Dermis microvascular lymphatic vessel endothelial cell (primary cell): ENCODE results near the gene TBX10. TPM values are rescaled to one million over a fixed set of nuclear protein-coding genes. Genes with fewer than 3 reads are reported as not detected.
"Not testable (repeated sequence)": the region's sequence is repeated elsewhere in the genome, so short reads cannot be mapped to it uniquely, and the experiment has no call there.

Experiments used
- DNase-seq, 2 donors: peaks; one replicate each; pipeline versions ENCODE4 v3.0.0 to v3.0.0-alpha.2; 2010; ENCODE audit warnings: low read depth in 2 of 2
- total RNA-seq: library from RNA; depleted of rRNA; stranded (reverse); fragments of >200 nt; gene quantifications from 2 replicates; pipeline ENCODE4 v1.2.1, GENCODE V29; 2014

Gene TBX10
- total RNA-seq, 1 donor from 2014 or later = not detected

DNA sequence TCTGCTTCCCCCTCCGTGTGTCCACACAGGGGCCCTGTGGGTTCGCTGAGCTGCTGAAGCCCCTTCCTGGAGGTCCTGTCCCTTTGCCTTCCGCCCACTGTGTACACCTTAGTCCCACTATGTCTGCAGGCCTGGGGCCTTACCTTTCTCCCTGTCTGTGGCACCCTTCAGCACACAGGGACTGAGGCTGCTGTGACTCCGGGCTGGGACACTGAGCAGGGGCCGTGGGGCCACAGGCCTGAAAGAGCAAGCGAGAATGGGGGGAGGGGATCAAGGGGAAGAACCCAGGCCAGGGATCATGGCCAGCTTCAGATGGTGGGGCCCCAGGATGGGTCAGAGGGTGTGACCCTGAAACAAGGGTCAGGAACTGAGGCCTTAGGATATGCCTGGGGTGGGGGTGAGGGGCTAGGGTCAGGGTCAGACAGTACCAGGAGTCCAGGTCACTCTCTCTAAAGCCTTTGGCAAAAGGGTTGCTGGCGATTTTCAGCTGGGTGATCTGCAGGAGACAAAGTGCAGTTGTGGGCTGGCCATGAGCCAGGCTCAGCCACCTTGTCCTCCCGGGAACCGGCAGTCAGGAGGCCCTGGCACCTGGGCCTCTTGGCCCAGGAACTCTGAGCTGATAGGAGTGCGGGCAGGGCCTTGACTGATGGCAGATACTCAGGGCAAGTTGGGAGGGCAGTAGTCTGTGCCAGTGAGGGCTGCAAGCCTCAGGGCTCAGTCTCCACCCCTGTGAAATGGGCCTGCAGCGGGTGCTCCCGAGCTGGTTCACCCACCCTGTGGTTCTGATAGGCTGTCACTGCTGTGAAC is 7.2 kb downstream of the TBX10 start:
- no peak for DNase-seq

DNA sequence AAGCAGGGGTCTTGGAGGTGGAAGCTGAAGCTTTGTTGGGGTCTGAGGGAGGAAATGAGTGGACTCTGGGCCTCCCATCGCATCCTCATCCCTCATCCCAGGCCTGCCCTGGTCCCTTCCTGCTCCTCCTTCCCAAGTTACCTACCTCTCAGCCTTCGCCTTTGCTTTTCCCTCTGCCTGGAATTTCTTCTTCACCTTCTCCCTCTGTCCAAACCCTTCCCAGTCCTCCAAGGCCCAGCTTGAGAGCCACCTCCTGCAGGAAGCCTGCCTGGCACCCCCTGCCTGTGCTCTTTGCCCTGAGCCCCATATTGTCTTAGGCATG is 7.7 kb downstream of the TBX10 start:
- no peak for DNase-seq

DNA sequence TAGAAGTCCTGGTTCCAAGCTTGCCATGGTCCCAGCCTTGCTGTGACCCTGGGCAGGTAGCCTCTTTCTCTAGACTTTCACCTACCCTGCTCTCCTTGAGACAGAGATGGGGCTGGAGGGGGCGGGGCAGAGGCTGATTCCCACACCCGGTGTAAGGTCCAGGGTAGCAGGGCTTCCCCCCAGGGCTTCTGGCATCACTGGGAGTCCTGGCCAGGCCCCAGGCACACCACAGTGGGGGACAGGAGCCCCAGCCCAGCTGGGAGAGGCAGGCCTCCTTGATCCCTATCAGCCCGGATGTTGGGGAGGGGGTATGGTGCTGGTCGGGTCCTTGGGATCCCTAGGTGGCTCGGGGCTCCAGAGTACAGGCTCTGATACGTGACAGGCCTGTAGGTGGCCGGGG is 8.2 kb downstream of the TBX10 start:
- no peak for DNase-seq

DNA sequence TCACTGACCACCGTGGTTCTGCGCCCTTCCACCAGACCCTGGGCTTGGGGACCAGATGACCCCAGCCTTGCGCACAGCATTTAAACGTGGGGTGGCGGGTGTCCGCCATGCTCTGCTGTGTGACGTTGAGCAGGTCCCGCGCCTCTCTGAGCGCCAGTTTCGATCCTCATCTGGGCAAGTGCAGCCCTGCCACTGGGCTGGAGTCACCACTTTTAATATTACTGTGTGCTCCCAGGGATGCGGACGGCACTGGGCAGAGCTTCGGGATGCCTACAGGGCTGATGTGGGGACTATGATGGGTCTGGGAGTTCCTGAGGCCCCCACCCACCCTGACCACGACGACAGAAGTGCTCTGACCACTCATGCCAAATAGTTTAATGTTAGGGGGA is 8.6 kb downstream of the TBX10 start:
- DNase-seq = no peak

DNA sequence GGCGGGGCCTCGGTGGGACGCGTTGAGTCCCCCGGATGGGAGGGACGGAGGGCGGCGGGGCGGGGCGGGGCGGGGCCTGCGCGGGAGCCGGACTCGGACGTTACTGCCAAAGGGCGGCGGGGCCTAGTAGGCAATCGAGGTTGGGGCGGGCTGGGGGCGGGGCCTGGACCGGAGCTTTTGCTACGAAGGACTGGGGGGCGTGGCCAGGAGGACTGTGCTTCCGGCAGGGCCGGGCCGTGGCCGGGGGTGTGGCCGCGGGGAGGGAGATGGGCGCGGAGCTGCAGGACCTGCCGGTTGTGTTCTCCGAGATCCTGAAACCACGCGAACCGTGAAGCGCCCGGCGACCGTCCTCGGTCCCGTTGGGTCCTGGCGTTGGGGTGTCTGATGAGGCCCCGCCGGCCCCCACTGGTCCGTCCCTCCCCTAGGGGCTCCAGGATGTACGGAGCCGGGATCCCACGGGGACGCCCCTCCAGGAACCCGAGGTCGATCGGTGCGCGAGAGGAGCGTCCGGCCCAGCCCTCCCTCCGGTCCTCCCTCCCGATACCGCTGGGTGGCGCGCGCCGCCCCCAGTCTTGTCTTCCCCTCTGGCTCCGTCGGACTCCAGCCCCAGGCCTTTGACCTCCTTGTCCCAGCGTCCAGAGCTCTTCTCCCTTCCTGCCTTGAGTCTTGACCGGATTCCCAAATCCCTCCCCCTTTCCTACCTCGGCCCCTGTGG is 9.2 kb downstream of the TBX10 start:
- peak; percentile 90 to 98 for DNase-seq

DNA sequence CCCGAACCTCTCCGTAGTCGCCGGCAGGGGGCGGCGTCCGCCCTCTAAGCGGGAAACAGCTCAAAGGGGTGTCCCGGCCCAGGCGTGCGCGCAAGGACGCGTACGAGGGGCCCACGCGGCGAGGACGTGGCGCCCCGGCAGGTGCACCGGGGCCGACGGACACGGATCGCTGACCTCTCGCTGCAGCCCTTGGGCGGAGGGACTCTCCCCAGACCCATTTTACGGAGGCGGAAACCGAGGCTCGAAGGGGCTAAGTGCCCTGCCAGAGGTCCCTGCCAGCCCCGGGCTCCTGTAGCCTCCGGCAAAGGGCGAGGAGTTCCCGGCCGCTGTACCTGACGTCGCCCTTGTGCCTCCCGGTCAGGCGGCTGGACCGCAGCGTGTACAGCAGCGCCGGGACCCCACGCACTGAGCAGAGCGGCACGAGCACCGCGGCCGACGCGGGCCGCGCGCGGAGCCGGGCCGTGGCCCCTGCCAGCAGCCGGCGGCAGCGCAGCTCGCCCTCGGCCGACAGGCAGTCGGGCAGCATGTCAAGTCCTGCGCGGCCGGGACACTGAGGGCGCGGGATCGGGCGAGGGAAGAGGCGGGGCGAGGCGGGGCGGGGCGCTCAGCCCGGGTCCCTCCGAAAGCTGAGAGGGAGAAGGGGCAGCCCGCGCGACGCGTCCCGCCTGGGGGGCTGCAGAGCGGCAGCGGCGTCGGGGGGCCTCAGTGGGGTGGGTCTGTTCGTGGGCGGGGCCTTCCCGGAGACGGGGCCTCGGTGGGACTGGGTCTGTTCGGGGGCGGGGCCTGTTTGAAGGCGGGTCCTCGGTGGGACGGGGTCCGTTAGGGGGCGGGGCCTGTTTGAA is 10.0 kb downstream of the TBX10 start, which contains the start of gene NUDT8:
Gene NUDT8, minus strand, starts transcription at position 552 of the 842 bp plus-strand sequence. Its CDS starts 26 bp downstream, at position 526.
- peak; percentile 55 to 84 for DNase-seq

DNA sequence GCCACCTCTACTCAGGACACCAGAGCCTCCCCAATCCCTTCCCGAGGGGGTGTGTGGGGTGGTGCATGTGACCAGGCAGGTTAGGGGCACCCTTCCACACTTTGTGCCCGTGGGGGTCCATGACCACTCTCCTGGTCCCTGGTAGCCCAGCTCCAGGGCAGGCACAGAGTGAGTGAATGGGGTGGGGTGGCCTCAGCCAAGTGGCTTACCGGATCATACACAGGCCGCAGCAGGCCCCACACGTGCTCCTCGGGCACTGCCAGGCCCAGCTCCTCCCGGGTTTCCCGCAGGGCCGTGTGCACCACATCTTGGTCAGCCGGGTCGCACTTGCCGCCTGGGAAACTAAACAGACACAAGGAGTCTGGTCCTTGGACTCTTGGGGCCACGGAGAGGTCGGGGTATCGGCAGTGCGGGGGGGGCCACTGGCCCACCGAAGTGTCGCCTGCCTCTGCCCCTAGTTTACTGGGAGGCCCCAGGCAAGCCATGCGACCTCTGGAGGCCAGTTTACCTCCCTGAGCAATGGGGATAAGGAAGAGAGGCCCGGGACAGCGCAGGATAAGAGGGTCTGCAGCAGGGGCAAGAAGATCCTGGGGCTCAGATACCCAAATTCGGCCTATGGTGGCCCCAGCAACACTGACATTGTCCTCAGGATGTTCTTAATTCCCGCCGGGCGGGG is 10.7 kb downstream of the TBX10 start:
- DNase-seq = no peak

DNA sequence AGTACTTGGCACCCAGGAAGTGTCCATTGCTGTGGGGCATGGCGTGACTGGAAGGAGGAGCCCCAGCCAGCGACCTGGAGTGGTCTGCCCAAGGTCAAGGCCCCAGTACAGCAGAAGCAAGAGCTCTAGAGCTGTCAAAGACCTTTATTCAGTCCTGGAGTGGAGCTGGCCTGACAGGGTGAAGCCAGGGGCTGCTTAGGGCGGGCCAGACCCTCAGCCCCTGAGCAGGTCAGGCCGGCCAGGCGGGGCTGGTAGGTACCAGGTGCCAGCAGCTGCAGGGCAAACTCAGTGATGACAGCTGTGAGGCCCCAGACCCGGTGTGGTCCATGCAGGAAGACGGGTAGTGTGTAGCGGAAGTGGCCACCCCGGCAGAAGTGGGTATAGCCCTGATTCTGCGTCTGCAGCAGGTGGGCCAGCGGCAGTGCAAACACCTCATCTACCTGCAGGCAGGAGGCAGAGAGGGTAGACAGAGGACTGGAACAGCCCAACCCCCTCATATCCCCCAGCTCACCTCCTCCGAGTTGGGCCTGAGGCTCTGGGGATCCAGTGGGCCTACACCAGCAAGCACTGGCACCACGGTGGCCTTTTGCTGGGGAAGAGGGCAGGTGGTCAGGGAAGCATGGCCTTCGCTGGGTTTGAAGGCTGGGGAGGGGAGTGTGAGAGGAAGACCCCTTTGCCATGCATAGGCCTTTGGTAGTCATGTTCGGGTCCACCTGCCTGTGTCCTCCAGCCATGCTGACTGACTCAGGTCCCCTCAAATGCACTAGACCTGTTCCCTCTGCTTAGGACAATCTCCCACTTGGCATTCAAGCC is 11.5 kb downstream of the TBX10 start:
- DNase-seq = no peak

DNA sequence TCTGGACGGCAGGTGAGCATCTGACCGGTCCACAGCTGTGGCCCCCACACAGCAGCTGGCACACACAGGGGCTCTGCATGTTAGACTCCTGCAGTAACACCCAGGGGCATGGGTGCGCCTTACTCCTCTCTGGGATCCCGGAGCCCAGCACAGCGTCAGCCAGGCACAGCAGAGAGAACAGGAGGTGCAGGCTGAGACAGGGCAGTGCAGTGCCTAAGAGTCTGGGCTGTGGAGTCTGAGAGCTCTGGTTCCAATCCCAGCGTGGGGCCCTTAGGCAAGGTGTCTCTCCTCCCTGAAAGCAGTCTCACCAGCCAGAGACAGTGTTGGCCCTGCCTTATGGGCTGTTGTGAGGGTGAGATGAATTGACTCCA is 12.1 kb downstream of the TBX10 start:
- DNase-seq = no peak

DNA sequence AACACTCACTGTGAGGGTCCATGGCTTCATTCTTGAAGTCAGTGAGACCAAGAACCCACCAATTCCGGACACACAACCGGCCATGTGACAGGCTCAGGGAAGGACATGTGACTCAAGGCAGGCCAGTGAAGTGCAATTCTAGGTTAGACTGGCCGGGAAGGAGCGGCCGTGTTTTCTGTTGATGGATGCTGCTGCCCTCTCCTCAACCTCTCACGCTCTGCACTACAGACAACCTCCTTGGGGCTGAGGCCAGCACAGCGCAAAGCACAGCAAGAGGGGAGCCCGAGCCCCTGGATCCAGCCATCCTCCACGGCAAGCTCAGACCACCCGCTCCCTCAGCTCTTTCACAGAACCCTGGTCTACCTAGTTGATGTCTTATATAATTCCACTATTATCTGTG is 12.6 kb downstream of the TBX10 start:
- no peak for DNase-seq

DNA sequence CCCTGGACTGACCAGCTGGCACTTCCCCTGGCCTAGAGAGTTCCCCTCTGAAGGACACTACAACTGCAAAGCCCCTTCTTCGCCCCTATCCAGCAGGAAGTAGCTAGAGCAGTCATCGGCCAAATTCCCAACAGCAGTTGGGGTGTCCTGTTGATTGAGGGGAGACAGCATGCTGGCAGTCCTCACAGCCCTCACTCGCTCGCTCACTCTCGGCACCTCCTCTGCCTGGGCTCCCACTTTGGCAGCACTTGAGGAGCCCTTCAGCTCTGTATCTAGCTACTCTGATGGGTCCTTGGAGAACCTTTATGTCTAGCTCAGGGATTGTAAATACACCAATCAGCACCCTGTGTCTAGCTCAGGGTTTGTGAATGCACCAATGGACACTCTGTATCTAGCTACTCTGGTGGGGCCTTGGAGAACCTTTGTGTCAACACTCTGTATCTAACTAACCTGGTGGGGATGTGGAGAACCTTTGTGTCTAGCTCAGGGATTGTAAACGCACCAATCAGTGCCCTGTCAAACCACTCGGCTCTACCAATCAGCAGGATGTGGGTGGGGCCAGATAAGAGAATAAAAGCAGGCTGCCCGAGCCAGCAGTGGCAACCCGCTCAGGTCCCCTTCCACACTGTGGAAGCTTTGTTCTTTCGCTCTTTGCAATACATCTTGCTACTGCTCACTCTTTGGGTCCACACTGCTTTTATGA is 13.3 kb downstream of the TBX10 start:
- DNase-seq = not testable (repeated sequence)

DNA sequence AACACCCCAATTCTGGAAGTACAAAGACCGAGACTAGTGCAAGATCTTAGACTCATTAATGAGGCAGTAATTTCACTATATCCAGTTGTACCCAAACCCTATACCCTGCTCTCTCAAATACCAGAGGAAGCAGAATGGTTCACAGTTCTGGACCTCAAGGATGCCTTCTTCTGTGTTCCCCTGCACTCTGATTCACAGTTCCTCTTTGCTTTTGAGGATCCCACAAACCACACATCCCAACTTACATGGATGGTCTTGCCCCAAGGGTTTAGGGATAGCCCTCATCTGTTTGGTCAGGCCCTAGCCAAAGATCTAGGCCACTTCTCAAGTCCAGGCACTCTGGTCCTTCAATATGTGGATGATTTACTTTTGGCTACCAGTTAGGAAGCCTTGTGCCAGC is 15.8 kb downstream of the TBX10 start:
- DNase-seq = not testable (repeated sequence)

DNA sequence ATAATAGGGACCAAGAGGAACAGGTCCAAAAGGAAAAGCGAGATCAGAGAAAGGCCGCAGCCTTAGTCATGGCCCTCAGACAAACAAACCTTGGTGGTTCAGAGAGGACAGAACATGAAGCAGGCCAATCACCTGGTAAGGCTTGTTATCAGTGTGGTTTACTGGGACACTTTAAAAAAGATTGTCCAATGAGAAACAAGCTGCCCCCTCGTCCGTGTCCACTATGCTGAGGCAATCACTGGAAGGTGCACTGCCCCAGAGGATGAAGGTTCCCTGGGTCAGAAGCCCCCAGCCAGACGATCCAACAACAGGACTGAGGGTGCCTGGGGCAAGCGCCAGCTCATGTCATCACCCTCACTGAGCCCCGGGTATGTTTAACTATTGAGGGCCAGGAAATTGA is 16.7 kb downstream of the TBX10 start:
- DNase-seq = not testable (repeated sequence)

DNA sequence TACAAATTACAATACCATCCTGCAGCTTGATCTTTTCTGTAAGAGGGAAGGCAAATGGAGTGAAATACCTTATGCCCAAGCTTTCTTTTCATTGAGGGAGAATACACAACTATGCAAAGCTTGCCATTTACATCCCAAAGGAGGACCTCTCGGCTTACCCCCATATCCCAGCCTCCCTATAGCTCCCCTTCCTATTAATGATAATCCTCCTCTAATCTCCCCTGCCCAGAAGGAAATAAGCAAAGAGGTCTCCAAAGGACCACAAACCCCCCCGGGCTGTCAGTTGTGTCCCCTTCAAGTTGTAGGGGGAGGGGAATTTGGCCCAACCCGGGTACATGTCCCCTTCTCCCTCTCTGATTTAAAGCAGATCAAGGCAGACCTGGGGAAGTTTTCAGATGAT is 17.6 kb downstream of the TBX10 start:
- not testable (repeated sequence) for DNase-seq

DNA sequence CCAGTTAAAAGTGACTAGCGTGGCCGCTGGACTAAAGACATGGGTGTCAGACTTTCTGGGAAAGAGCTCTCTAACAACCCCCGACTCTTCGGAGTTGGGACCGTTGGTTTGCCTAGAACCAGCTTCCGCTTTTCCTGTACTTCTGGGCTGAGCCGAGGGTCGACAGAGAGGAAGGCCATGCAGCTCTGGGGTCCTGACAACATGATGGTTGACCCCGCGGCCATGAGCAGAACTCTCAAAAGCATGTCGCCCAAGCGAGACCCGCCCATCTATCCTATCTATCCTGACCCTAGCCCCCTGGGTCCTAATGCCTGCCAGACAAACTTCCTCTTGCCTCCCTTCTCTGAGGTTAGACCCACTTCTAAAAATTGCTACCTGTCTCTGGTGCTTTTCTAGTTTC is 18.9 kb downstream of the TBX10 start:
- not testable (repeated sequence) for DNase-seq

DNA sequence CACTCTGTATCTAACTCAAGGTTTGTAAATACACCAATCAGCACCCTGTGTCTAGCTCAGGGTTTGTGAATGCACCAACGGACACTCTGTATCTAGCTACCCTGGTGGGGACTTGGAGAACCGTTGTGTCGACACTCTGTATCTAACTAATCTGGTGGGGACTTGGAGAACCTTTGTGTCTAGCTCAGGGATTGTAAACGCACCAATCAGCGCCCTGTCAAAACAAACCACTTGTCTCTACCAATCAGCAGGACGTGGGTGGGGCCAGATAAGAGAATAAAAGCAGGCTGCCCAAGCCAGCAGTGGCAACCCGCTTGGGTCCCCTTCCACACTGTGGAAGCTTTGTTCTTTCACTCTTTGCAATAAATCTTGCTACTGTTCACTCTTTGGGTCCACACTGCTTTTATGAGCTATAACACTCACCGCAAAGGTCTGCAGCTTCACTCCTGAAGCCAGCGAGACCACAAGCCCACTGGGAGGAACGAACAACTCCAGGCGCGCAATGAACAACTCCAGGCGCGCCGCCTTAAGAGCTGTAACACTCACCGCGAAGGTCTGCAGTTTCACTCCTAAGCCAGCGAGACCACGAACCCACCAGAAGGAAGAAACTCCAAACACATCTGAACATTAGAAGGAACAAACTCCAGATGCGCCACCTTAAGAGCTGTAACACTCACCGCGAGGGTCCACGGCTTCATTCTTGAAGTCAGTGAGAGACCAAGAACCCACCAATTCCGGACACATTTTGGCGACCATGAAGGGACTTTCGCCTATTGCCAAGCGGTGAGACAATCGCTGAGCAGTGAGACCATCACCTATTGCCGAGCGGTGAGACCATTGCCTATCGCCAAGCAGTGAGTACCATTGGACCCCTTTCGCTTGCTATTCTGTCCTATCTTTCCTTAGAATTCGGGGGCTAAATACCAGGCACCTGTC is 19.6 kb downstream of the TBX10 start:
- not testable (repeated sequence) for DNase-seq

DNA sequence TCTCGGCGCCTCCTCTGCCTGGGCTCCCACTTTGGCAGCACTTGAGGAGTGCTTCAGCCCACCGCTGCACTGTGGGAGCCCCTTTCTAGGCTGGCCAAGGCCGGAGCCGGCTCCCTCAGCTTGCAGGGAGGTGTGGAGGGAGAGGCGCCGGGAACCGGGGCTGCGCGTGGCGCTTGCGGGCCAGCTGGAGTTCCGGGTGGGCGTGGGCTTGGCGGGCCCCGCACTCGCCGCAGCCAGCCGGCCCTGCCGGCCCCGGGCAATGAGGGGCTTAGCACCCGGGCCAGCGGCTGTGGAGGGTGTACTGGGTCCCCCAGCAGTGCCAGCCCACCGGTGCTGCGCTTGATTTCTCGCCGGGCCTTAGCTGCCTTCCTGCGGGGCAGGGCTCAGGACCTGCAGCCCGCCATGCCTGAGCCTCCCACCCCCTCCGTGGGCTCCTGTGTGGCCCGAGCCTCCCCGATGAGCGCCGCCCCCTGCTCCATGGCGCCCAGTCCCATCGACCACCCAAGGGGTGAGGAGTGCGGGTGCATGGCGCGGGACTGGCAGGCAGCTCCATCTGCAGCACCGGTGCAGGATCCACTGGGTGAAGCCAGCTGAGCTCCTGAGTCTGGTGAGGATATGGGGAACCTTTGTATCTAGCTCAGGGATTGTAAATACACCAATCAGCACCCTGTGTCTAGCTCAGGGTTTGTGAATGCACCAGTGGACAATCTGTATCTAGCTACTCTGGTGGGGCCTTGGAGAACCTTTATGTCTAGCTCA is 20.5 kb downstream of the TBX10 start:
- DNase-seq = not testable (repeated sequence)

DNA sequence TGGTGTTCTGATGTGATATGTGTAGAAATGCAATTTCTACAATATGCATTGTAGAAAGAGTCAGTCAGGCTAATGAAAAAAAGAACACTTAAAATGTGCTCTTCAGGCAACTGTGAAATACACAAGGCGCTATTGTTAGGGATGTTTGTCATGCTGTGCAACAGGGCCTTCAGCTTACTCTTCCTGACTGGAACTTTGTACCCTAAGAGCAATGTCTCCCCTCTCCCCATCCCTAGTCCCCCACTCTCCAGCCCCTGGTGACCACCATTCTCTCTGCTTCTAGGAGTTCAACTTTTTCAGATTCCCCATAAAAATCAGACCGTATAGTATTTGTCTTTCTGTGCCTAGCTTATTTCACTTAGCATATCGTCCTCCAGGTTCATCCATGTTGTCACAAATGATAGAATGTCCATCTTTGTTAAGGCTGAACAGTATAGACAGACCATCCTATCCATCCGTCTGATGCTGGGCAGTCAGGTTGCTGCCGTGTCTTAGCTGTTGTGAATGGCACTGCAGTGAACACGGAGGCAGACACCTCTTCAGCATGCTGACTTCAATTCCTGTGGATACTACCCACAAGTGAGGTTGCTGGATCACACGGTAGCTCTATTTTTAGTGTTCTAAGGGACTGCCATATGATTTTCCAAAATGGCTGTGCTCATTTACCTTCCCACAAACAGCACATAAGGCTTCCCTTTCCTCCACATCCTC is 22.2 kb downstream of the TBX10 start:
- DNase-seq = no peak
